Natural killer cell treated with Interleukin-12 subunit alpha and Interleukin-12 subunit beta and Interleukin-15 and Interleukin-18, amount 100 ng/mL, for 72 hours (primary cell): ENCODE data around the gene C2orf15. TPM values are rescaled to one million over a fixed set of nuclear protein-coding genes. Genes with fewer than 3 reads are reported as not detected.

Experiments used
- ATAC-seq, 2 donors: fragments of 150-1000 bp; cut with Tn5 transposase in 1 of 2; sonication (Bioruptor Pico), chemical (Tn5 transposase) in 1 of 2; 2 replicates each; pipeline ENCODE4 v1.10.0; 2021
- DNase-seq: peaks from one replicate; pipeline ENCODE4 v3.0.0; 2022; ENCODE audit warnings: low spot score
- H3K27ac Mint-ChIP-seq, 2 donors: 1 replicate in 1 of 2; 2 replicates in 1 of 2; pipeline ENCODE4 v1.8.0; 2022; ENCODE audit warnings: mixed read lengths in 2 of 2, mild to moderate bottlenecking in 1 of 2, moderate library complexity in 1 of 2
- H3K27me3 Mint-ChIP-seq, 2 donors: 1 replicate in 1 of 2; 2 replicates in 1 of 2; pipeline ENCODE4 v1.8.0; 2022; ENCODE audit warnings: mixed read lengths in 2 of 2
- H3K36me3 Mint-ChIP-seq: one replicate; pipeline ENCODE4 v1.8.0; 2022; ENCODE audit warnings: mixed read lengths
- H3K4me1 Mint-ChIP-seq, 2 donors: 1 replicate in 1 of 2; 2 replicates in 1 of 2; pipeline ENCODE4 v1.8.0; 2022; ENCODE audit warnings: low read depth in 2 of 2, mixed read lengths in 2 of 2, mild to moderate bottlenecking in 1 of 2
- H3K4me3 Mint-ChIP-seq: one replicate; pipeline ENCODE4 v1.8.0; 2022; ENCODE audit warnings: mixed read lengths
- H3K9me3 Mint-ChIP-seq: 2 replicates; pipeline ENCODE4 v1.8.0; 2022; ENCODE audit warnings: mixed read lengths
- total RNA-seq, 2 donors: library from RNA; stranded (reverse); gene quantifications; one replicate each; pipeline ENCODE4 v1.2.3, GENCODE V29; 2022

The C2orf15 gene
- total RNA-seq, 2 donors from 2014 or later = not detected

GRCh38 chr2:99152199-99152895 lies 10.8 kb downstream of the C2orf15 start:
- ATAC-seq (no peak), DNase-seq (no peak)
- Mint-ChIP-seq H3K27ac (no peak overlapping the region), H3K4me1 (peaks cover 23 to 24% of the 10 kb centered on the region in 2 donors), H3K36me3 (peaks cover 3% of the 10 kb centered on the region), H3K27me3 (no peaks in the 10 kb centered on the region), H3K4me3 (no peak overlapping the region), H3K9me3 (no peaks in the 10 kb centered on the region)

GRCh38 chr2:99153921-99154604 lies 12.6 kb downstream of the C2orf15 start:
- H3K27ac Mint-ChIP-seq = peak overlapping the region in 1 of 2 donors; percentile 86

GRCh38 chr2:99154643-99155536 lies 13.4 kb downstream of the C2orf15 start, which contains the start of the genes LIPT1 and TSGA10:
Gene LIPT1, plus strand, starts transcription at chr2:99154967. Its CDS starts 6,991 bp downstream, at chr2:99161958.
Gene TSGA10, minus strand, starts transcription at chr2:99154942. Its CDS starts 45,503 bp downstream, at chr2:99109439.
- no peak within 1 kb of the TSS for H3K4me3 Mint-ChIP-seq

More at GRCh38 chr2:99153921-99154604, 12.6 kb downstream of the C2orf15 start:
- no peaks in the 10 kb centered on the region for H3K27me3 Mint-ChIP-seq
- H3K36me3 Mint-ChIP-seq = peaks cover 6% of the 10 kb centered on the region
- H3K9me3 Mint-ChIP-seq = no peaks in the 10 kb centered on the region
- H3K4me1 Mint-ChIP-seq = peaks cover 29% of the 10 kb centered on the region in 2 donors
- ATAC-seq = no peak
- no peak overlapping the region for H3K4me3 Mint-ChIP-seq
- no peak for DNase-seq

GRCh38 chr2:99156891-99157290 lies 15.4 kb downstream of the C2orf15 start:
- ATAC-seq (no peak), DNase-seq (no peak)
- peaks cover 29 to 30% of the 10 kb centered on the region in 2 donors for H3K4me1 Mint-ChIP-seq
- H3K9me3 Mint-ChIP-seq = no peaks in the 10 kb centered on the region
- H3K36me3 Mint-ChIP-seq = peaks cover 6% of the 10 kb centered on the region
- no peak overlapping the region for H3K4me3 Mint-ChIP-seq
- H3K27me3 Mint-ChIP-seq = no peaks in the 10 kb centered on the region
- peak overlapping the region in 1 of 2 donors; percentile 86 for H3K27ac Mint-ChIP-seq

More at GRCh38 chr2:99154643-99155536, 13.4 kb downstream of the C2orf15 start, which contains the start of the genes LIPT1 and TSGA10:
- no peaks in the 10 kb centered on the region for H3K9me3 Mint-ChIP-seq
- no peaks in the 10 kb centered on the region for H3K27me3 Mint-ChIP-seq
- H3K4me1 Mint-ChIP-seq = peaks cover 29 to 33% of the 10 kb centered on the region in 2 donors
- peaks cover 6% of the 10 kb centered on the region for H3K36me3 Mint-ChIP-seq
- ATAC-seq (peak; percentile 99 to 100), DNase-seq (peak; percentile 95)
- H3K27ac Mint-ChIP-seq = peak within 1 kb of the TSS in 1 of 2 donors; percentile 86

- no peak for ATAC-seq
- no peak for DNase-seq
- Mint-ChIP-seq H3K27me3 (no peaks in the 10 kb centered on the region), H3K36me3 (peaks cover 6% of the 10 kb centered on the region), H3K4me1 (peaks cover 29 to 30% of the 10 kb centered on the region in 2 donors), H3K4me3 (no peak overlapping the region), H3K27ac (no peak overlapping the region), H3K9me3 (no peaks in the 10 kb centered on the region)
These were observed 17.1 kb downstream of the C2orf15 start for GRCh38 chr2:99158599-99158998.

DNA sequence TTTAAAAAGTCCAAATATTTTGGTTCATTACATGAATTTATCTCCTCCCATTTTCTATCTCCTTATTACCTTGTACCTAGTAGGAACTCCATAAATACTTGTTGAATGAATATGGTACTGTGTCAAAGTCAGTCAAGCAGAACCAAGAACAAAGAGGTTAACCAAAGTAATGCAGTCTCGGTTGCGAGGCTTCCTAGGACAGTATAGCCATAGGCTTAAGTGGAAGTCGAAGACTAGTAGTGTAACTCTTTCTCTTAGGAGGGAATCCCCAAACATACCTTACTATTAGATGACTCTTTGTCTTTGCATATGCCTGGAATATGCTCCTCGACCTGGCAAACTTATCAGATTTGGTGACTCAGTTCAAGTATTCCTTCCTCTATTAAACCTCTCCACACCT lies 18.1 kb downstream of the C2orf15 start:
- peak overlapping the region in 1 of 2 donors; percentile 2 for H3K27ac Mint-ChIP-seq
- peaks cover 6% of the 10 kb centered on the region for H3K36me3 Mint-ChIP-seq
- H3K4me3 Mint-ChIP-seq = no peak overlapping the region

DNA sequence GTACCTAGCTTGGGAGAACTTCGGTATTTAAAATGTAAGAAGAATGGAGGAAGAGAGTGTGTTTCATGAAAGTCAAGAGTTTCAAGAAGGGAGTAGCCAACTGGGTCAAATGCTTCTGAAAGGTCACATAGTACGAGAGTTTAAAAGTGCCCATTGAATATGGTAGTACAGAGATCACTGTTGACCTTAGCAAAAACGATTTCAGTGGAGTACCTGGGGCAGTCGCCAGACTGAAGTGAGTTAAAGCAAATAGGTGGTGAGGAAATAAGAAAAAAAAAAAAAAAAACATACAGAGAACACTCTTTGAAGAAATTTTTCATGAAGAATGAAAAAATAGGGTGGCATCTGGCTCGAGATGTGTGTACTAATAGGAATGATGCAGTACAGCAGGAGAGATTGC lies 24.7 kb downstream of the C2orf15 start:
- Mint-ChIP-seq H3K9me3 (no peaks in the 10 kb centered on the region), H3K4me3 (no peak overlapping the region), H3K27ac (peak overlapping the region; percentile 8 to 80), H3K36me3 (peaks cover 13% of the 10 kb centered on the region), H3K4me1 (peaks cover 0 to 2% of the 10 kb centered on the region in 2 donors), H3K27me3 (no peaks in the 10 kb centered on the region)
- no peak for ATAC-seq
- DNase-seq = no peak

More for the DNA sequence above, 18.1 kb downstream of the C2orf15 start:
- H3K9me3 Mint-ChIP-seq = no peaks in the 10 kb centered on the region
- ATAC-seq = no peak
- H3K4me1 Mint-ChIP-seq = peaks cover 23 to 24% of the 10 kb centered on the region in 2 donors
- no peaks in the 10 kb centered on the region for H3K27me3 Mint-ChIP-seq
- DNase-seq = no peak

- Mint-ChIP-seq H3K27me3 (no peaks in the 10 kb centered on the region), H3K4me3 (no peak overlapping the region), H3K4me1 (peaks cover 5 to 6% of the 10 kb centered on the region in 2 donors), H3K27ac (peak overlapping the region in 1 of 2 donors; percentile 53), H3K9me3 (no peaks in the 10 kb centered on the region), H3K36me3 (peaks cover 25% of the 10 kb centered on the region)
- DNase-seq (no peak), ATAC-seq (no peak)
These were observed 28.0 kb downstream of the C2orf15 start for GRCh38 chr2:99169534-99169933.

- H3K27ac Mint-ChIP-seq = no peak overlapping the region
- no peak for ATAC-seq
- peaks cover 18% of the 10 kb centered on the region for H3K36me3 Mint-ChIP-seq
These were observed 30.1 kb downstream of the C2orf15 start for GRCh38 chr2:99171377-99172140.

DNA sequence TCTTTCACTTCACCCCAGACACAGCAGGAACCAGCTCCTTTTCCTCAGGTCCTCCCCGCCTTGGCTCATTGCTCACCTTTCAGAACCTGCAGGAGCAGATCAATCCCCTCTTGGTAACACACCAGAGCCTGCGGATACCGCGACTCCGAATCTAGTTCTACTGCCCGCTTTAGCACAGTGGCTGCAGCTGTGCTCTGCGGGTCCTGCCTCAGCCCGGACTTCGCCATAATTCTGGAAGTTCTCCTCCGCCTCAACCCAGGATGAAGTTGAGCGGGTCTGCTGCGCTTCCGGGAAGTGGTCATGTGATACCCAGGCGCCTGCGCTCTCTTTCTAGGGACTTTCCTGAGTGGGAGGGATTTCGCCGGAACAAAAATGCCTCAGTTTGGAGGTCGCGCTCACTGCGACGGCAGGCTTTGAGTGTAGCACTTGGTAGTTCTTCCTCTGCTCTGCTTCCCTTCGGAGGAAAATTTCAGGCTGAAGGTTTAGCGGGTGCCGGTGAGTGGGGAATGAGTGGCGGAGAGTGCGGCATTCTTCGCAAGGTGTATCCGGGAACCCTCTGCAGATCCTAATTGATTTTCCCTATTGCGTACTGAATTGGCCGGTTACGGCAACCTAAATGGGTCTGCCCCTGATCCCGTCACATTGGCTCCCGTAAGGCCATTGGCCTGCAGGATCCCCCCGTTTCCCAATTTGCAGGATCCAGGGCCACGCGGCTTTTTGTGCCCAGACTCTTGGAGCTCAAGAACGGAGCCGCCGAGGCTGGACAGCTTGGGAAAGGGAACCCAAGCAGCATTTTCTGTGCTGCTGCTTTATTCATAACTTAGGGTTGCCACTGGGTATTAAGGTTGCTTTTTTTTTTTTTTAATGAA lies 39.5 kb downstream of the C2orf15 start, which contains the start of the genes MITD1 and MRPL30:
Gene MITD1, minus strand, starts transcription at position 304 of the 869 bp plus-strand sequence. Its CDS starts 77 bp downstream, at position 227.
Gene MRPL30, plus strand, starts transcription at position 430 of the 869 bp plus-strand sequence. CDS start 5,020 bp downstream, outside the sequence.
- Mint-ChIP-seq H3K27ac (peak within 1 kb of the TSS; percentile 86 to 98), H3K27me3 (no peaks in the 10 kb centered on the region), H3K4me3 (peak within 1 kb of the TSS; percentile 98), H3K9me3 (no peaks in the 10 kb centered on the region), H3K4me1 (peaks cover 32 to 41% of the 10 kb centered on the region in 2 donors), H3K36me3 (peaks cover 5% of the 10 kb centered on the region)
- ATAC-seq = peak; percentile 97 to 98
- peak; percentile 91 for DNase-seq

More at GRCh38 chr2:99171377-99172140, 30.1 kb downstream of the C2orf15 start:
- H3K4me1 Mint-ChIP-seq = peaks cover 15 to 17% of the 10 kb centered on the region in 2 donors
- H3K4me3 Mint-ChIP-seq = no peak overlapping the region
- no peaks in the 10 kb centered on the region for H3K9me3 Mint-ChIP-seq
- DNase-seq = no peak
- H3K27me3 Mint-ChIP-seq = no peaks in the 10 kb centered on the region

DNA sequence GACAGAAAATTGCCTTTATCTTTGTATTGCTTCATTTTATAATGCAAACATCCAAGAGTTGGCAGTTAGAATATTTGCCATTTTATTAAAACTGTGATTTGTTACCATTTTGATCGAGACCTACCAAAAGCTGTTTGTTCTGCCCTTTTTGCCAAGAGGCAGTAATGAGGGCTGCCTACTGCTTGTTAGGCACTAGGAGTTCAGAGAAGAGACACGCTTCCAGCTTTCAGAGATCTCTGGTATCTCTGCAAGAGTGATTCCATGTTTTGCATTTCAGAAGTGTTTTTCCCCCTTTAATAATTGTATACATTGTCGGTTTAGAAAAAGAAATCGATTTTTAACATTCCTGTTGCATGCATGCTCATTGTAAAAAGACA lies 40.1 kb downstream of the C2orf15 start:
- Mint-ChIP-seq H3K27me3 (no peaks in the 10 kb centered on the region), H3K4me1 (peaks cover 32 to 41% of the 10 kb centered on the region in 2 donors), H3K36me3 (peaks cover 5% of the 10 kb centered on the region), H3K4me3 (peak overlapping the region; percentile 98), H3K27ac (peak overlapping the region; percentile 86 to 98), H3K9me3 (no peaks in the 10 kb centered on the region)
- DNase-seq = no peak
- ATAC-seq = no peak

- Mint-ChIP-seq H3K4me1 (peaks cover 24 to 38% of the 10 kb centered on the region in 2 donors), H3K36me3 (peaks cover 5% of the 10 kb centered on the region), H3K9me3 (no peaks in the 10 kb centered on the region), H3K27me3 (no peaks in the 10 kb centered on the region), H3K4me3 (peak overlapping the region; percentile 47), H3K27ac (no peak overlapping the region)
- DNase-seq (no peak), ATAC-seq (no peak)
These were observed 41.5 kb downstream of the C2orf15 start for GRCh38 chr2:99183025-99183424.
